A549 (cell line): Measurements from ENCODE around the gene OTUB2. TPM values are rescaled to one million over a fixed set of nuclear protein-coding genes. Genes with fewer than 3 reads are reported as not detected.

Experiments
- ATAC-seq, 2 experiments: fragments of 200-7000 bp in 1 of 2; fragments of >200 bp in 1 of 2; cut with Nextera tagmentation in 1 of 2; cut with Tn5 transposase in 1 of 2; 3 replicates each; pipeline versions ENCODE4 v1.8.0 to v1.9.1; 2018 to 2020; ENCODE audit warnings: mild to moderate bottlenecking in 1 of 2, moderate library complexity in 1 of 2
- CTCF ChIA-PET: fragments of 300-600 bp; sonication (Branson Sonifier 250); formaldehyde crosslinking; extraction: SDS; loops from one replicate; lab custom pipeline; 2021; ENCODE audit warnings: antibody characterized with exemption, inconsistent platforms; lab: Yijun Ruan, JAX
- POLR2A ChIA-PET: fragments of 350-600 bp; formaldehyde crosslinking; extraction: SDS; loops from one replicate; lab custom pipeline; 2021; ENCODE audit warnings: antibody characterized with exemption, inconsistent platforms; lab: Yijun Ruan, JAX
- DNase-seq, 2 experiments: peaks; one replicate each; pipeline versions ENCODE4 v3.0.0 to v3.0.0-alpha.2; 2011 to 2016; ENCODE audit warnings: low read depth in 1 of 2, low spot score in 1 of 2
- FAIRE-seq: peaks from 2 replicates; lab custom pipeline; 2011; peaks lifted over from hg19 to GRCh38; lab: Jason Lieb, UNC
- H3K27ac ChIP-seq, 2 experiments: fragments of >200 bp; sonication (Bioruptor Twin); formaldehyde crosslinking; 3 replicates each; pipeline ENCODE4 v1.5.1; 2016 to 2017
- H3K4me1 ChIP-seq: fragments of >200 bp; sonication (Bioruptor Twin); formaldehyde crosslinking; 3 replicates; pipeline ENCODE4 v1.6.1; 2016
- H3K4me2 ChIP-seq: fragments of >200 bp; sonication (Bioruptor Twin); formaldehyde crosslinking; 3 replicates; pipeline ENCODE4 v1.6.1; 2016
- H3K4me3 ChIP-seq: fragments of >200 bp; sonication (Bioruptor Twin); formaldehyde crosslinking; 3 replicates; pipeline ENCODE4 v1.5.1; 2016
- H3K9me3 ChIP-seq: fragments of >200 bp; sonication (Bioruptor Twin); formaldehyde crosslinking; 3 replicates; pipeline ENCODE4 v1.6.1; 2016
- CBX2 ChIP-seq: fragments of 200-600 bp; sonication (generic); IDR thresholded peaks from 2 replicates; pipeline ENCODE4 v1.6.1; 2016; ENCODE audit warnings: low read depth, mild to moderate bottlenecking, borderline replicate concordance
- CBX8 ChIP-seq: fragments of 200-600 bp; sonication (generic); IDR thresholded peaks from 2 replicates; pipeline ENCODE4 v1.6.1; 2016
- CEBPB ChIP-seq, 2 experiments: fragments of >200 bp in 1 of 2; sonication (Bioruptor Twin) in 1 of 2; formaldehyde crosslinking in 1 of 2; IDR thresholded peaks; 2 replicates each; pipeline ENCODE4 v1.6.1; 2012 to 2016
- EHF ChIP-seq: fragments of 250-450 bp; sonication (Bioruptor Pico); IDR thresholded peaks from 2 replicates; pipeline ENCODE4 v1.5.0; 2020; ENCODE audit warnings: mild to moderate bottlenecking
- EHMT2 ChIP-seq: fragments of 200-600 bp; sonication (generic); IDR thresholded peaks from 2 replicates; pipeline ENCODE4 v1.6.1; 2016; ENCODE audit warnings: antibody characterized with exemption, low read depth, mild to moderate bottlenecking, moderate library complexity
- FOSB ChIP-seq: fragments of 250-450 bp; sonication (Bioruptor Pico); IDR thresholded peaks from 2 replicates; pipeline ENCODE4 v1.5.0; 2020; ENCODE audit warnings: mild to moderate bottlenecking, moderate library complexity
- FOSL2 ChIP-seq, 2 experiments: fragments of 450-650 bp in 1 of 2; fragments of >200 bp in 1 of 2; sonication (Bioruptor Twin) in 1 of 2; formaldehyde crosslinking; IDR thresholded peaks; 2 replicates each; pipeline versions ENCODE4 v1.5.0 to v1.6.1; 2016 to 2020; ENCODE audit warnings: mild to moderate bottlenecking in 1 of 2, moderate library complexity in 1 of 2
- HOXB5 ChIP-seq: fragments of 250-450 bp; sonication (Bioruptor Pico); IDR thresholded peaks from 2 replicates; pipeline ENCODE4 v1.5.0; 2020; ENCODE audit warnings: mild to moderate bottlenecking, moderate library complexity
- MAFK ChIP-seq: fragments of 450-650 bp; IDR thresholded peaks from 2 replicates; pipeline ENCODE4 v1.6.1; 2014; ENCODE audit not compliant: partially characterized antibody
- NPAS2 ChIP-seq: fragments of 250-450 bp; sonication (Bioruptor Pico); IDR thresholded peaks from 2 replicates; pipeline ENCODE4 v1.8.0; 2022; ENCODE audit warnings: mild to moderate bottlenecking, moderate library complexity, borderline replicate concordance
- POLR2AphosphoS2 ChIP-seq: conservative IDR thresholded peaks from 2 replicates; pipeline ENCODE4 v1.6.1; 2012; ENCODE audit warnings: low read length, improper control_type of control experiment, inconsistent platforms
- REST ChIP-seq: fragments of 200-600 bp; sonication (generic); IDR thresholded peaks from 2 replicates; pipeline ENCODE4 v1.6.1; 2016; ENCODE audit warnings: antibody characterized with exemption, mild to moderate bottlenecking, moderate library complexity
- SMC3 ChIP-seq: fragments of >200 bp; sonication (Bioruptor Twin); formaldehyde crosslinking; IDR thresholded peaks from 3 replicates; pipeline ENCODE4 v1.6.1; 2018; ENCODE audit warnings: inconsistent platforms
- SREBF2 ChIP-seq: fragments of 450-650 bp; IDR thresholded peaks from 2 replicates; pipeline ENCODE4 v1.6.1; 2014; ENCODE audit warnings: mild to moderate bottlenecking, moderate library complexity
- TFCP2L1 ChIP-seq: fragments of 250-450 bp; sonication (Bioruptor Pico); IDR thresholded peaks from 2 replicates; pipeline ENCODE4 v1.5.0; 2021; ENCODE audit warnings: mild to moderate bottlenecking
- WGBS: methylation state at CpG from one replicate; pipeline ENCODE4 v1.1.6; 2017; ENCODE audit errors: missing lambda C conversion rate; 5-methylcytosine and 5-hydroxymethylcytosine counted together
- polyA plus RNA-seq, 4 experiments: library from polyadenylated mRNA; depleted of rRNA in 3 of 4; stranded (reverse); fragments of >200 nt; fragmentation: RNase III in 1 of 4; extraction: RNeasy Plus Mini Kit Qiagen cat#74134 plus additional on column Dnase treatment in 1 of 4; gene quantifications; 2 replicates in 3 of 4; 3 replicates in 1 of 4; pipeline ENCODE4 v1.2.3, GENCODE V29; 2011 to 2017
- TF ChIP-seq, protein P1 (sequence below): IDR thresholded peaks from 2 replicates; pipeline ENCODE4 v1.6.1; 2012
- TF ChIP-seq, protein P2 (sequence below): fragments of 150-350 bp; IDR thresholded peaks from 2 replicates; pipeline ENCODE4 v1.6.1; 2014; ENCODE audit warnings: low read depth, mild to moderate bottlenecking, low read length

Gene OTUB2
- polyA plus RNA-seq, 2 of the 4 experiments (the other 2 are of a cell fraction) = 1.2 to 2.5 TPM

- no peak for DNase-seq
- POLR2A ChIA-PET = no interaction called here
- CTCF ChIA-PET = interaction anchor here (0.8 to 2.2 kb wide), 2 partner anchors 42 to 138 kb away, joined by 3 to 8 read pairs; no protein-coding TSS in a partner anchor
- Histone ChIP-seq H3K4me2 (no peak overlapping the region), H3K27ac (no peak overlapping the region), H3K9me3 (peaks cover 40% of the 10 kb centered on the region; the same call in 2 of the 3 replicates), H3K4me1 (peaks cover 14% of the 10 kb centered on the region), H3K4me3 (no peak overlapping the region)
- WGBS = 96% methylated on average over 5 of the region's 5 CpGs
- FAIRE-seq = no peak
- no peak for TF ChIP-seq CBX8
- no peak for TF ChIP-seq HOXB5 (CRISPR knock-in tag)
- no peak for TF ChIP-seq FOSL2 (IDR thresholded peaks at IDR 0.05)
- TF ChIP-seq FOSL2 (CRISPR knock-in tag; IDR thresholded peaks at IDR 0.05) = no peak
- TF ChIP-seq NPAS2 (CRISPR knock-in tag) = no peak
- no peak for ATAC-seq
These were observed 51.7 kb downstream of the OTUB2 start for GRCh38 chr14:94077823-94078222.

GRCh38 chr14:94079891-94080620 is 53.9 kb downstream of the OTUB2 start:
- ChIA-PET POLR2A (interaction anchor here (1.2 to 1.4 kb wide), 2 partner anchors 20 to 57 kb away, joined by 6 read pairs; no protein-coding TSS in a partner anchor), CTCF (interaction anchor here (0.5 to 2.2 kb wide), 3 partner anchors 41 to 153 kb away, joined by 3 to 8 read pairs (median 3); no protein-coding TSS in a partner anchor)
- no peak for FAIRE-seq
- Histone ChIP-seq H3K4me2 (peak overlapping the region; percentile 86), H3K9me3 (peaks cover 21% of the 10 kb centered on the region; the same call in 2 of the 3 replicates), H3K4me3 (peak overlapping the region; percentile 89), H3K4me1 (peaks cover 14% of the 10 kb centered on the region)
- WGBS = 21% methylated on average over 15 of the region's 15 CpGs
- peak in 1 of 2 experiments; percentile 37 for DNase-seq
- TF ChIP-seq SMC3 (no peak), FOSB (no peak), REST (no peak), FOSL2 (IDR thresholded peaks at IDR 0.05) (no peak), FOSL2 (CRISPR knock-in tag; IDR thresholded peaks at IDR 0.05) (no peak), MAFK (no peak), CBX2 (no peak), POLR2AphosphoS2 (no peak), CEBPB (IDR thresholded peaks at IDR 0.05) (no peak), EHMT2 (no peak), HOXB5 (CRISPR knock-in tag) (no peak), EHF (CRISPR knock-in tag) (no peak), SREBF2 (no peak), TFCP2L1 (no peak)
- TF ChIP-seq, protein P1, sequence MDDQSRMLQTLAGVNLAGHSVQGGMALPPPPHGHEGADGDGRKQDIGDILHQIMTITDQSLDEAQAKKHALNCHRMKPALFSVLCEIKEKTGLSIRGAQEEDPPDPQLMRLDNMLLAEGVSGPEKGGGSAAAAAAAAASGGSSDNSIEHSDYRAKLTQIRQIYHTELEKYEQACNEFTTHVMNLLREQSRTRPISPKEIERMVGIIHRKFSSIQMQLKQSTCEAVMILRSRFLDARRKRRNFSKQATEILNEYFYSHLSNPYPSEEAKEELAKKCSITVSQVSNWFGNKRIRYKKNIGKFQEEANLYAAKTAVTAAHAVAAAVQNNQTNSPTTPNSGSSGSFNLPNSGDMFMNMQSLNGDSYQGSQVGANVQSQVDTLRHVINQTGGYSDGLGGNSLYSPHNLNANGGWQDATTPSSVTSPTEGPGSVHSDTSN = no peak
- TF ChIP-seq, protein P2, sequence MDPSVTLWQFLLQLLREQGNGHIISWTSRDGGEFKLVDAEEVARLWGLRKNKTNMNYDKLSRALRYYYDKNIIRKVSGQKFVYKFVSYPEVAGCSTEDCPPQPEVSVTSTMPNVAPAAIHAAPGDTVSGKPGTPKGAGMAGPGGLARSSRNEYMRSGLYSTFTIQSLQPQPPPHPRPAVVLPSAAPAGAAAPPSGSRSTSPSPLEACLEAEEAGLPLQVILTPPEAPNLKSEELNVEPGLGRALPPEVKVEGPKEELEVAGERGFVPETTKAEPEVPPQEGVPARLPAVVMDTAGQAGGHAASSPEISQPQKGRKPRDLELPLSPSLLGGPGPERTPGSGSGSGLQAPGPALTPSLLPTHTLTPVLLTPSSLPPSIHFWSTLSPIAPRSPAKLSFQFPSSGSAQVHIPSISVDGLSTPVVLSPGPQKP = no peak
- TF ChIP-seq, all 56 proteins: peak for 0
- no peak; a peak in 1 of 6 replicates for ATAC-seq
- H3K27ac ChIP-seq = peak overlapping the region; percentile 80 to 91
